Stimulated activated CD8-positive, alpha-beta memory T cell treated with anti-CD3 and anti-CD28 coated beads, Interleukin-2, amount 100 ng/mL, for 1 hour (primary cell): Measurements from ENCODE around the gene CBS.
"Not testable (repeated sequence)": the region's sequence is repeated elsewhere in the genome, so short reads cannot be mapped to it uniquely, and the experiment has no call there.

Experiments used
- DNase-seq, 2 donors: peaks; one replicate each; pipeline ENCODE4 v3.0.0-alpha.2; 2020; ENCODE audit warnings: low read depth in 2 of 2

The CBS gene

DNA sequence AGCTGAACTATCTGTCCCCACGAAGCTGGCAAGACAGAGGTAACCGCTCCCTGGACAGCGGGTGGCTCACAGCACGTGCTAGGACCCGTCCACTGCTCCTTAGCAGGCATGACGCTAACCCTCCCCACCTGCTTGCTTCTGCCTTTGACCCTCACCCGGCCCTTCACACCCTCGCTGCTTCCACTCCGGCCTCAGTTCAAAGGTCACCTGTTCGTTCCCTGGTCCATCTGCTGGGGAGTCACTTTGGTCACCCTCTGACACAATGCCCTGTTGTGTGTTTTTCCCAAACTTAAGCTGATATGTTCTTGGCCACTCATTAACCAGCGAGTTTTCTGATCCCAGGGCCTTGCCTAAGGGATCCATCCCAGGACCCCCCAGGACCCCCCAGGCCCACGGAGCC, 7.6 kb downstream of the CBS start:
- DNase-seq: not testable (repeated sequence)

DNA sequence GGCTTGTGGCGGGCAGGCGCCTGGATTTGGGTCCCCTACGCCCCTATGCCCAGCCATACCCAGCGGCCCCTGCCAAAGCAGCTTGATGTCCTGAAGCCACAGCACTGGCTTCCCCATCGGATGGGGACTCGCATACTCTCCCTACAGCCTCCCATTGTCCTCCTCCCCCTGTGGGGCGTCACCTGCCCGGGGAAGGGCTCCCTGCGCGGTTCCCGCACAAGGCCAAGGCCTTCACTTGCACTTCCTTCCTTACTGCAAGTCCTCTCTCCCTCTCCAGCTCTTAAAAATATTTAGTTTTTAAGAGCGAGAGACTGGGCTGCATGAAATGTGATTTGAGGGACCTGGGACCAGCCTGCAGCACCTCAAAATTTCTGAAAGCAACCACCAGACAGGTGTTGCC, 8.9 kb downstream of the CBS start:
- not testable (repeated sequence) for DNase-seq

DNA sequence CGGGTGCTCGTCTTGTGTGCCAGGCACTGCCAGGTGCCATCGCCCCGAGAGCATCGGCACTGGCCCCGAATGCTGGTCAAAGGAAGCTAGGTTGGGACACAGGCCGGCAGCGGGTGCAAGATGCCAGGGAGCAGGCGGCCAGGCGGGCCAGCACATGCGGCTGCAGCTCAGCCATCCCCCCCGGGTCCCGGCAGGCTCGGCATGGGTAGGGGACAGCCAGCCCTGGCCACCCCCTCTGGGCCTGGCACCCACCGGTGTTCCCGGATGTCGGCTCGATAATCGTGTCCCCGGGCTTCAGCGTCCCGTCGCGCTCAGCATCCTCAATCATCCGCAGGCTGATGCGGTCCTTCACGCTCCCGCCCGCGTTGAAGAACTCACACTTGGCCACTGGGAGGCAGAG, 9.6 kb downstream of the CBS start:
- not testable (repeated sequence) for DNase-seq

DNA sequence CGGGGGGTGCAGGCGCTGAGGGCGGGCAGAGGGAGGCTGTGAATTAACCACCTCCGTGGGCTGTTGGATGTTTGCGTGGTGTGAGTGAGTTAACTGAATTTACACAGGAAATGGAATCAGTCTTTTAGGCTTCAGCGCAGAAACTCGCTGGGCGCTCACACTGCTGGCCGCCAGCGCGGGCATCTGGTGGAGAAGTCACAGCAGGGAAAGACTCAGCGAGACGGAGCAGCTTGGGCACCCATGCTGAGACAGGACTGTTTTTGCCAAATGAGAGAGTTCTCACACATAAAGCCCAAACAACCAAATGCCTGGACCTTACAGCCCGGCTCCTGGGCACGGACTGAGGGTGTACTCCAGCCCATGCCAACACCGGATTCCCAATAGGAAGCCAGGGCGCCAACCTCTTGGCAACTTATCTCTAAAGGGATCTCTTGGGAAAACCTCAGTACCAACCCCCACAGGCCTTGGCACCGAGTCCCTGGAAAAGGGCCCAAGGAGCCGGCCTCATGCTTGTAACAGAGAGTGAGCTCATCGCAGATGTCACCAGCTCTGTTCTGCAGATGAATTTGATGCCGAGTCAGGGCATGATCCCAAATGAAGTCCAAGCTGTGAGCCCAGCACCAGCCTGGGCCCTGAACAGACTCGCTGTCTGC, 11.2 kb downstream of the CBS start:
- DNase-seq: not testable (repeated sequence)

DNA sequence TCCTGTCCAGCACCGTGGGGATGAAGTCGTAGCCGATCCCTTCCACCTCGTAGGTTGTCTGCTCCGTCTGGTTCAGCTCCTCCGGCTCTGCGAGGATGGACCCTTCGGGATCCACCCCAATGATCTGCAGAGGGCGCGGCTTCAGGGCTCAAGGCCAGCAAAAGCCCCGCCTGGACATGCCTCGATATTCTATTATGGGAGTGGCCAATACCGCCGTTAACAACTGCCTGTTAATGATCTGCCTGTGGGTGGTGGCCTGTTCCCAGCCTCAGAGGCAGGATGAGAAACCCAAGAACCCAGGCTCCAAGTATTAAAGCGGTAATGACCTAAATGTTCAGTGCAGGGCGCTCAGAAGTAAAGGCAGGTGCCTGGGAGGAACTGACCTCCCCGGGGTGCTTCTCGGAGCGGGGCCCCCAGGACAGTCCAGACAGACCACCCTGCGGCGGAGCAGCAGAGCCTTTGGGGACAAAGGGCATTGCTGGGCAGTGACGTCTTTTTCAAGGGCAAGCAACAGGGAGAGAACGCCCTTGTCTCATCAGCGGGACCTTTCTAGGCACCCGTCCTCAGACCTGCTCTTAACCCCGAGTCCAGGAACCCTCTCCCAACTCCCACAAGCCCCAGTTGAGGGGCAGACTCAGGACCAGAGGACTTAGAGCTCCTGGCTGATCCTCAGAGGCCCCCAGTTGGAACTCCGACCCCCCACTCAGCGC, 12.5 kb downstream of the CBS start:
- not testable (repeated sequence) for DNase-seq

DNA sequence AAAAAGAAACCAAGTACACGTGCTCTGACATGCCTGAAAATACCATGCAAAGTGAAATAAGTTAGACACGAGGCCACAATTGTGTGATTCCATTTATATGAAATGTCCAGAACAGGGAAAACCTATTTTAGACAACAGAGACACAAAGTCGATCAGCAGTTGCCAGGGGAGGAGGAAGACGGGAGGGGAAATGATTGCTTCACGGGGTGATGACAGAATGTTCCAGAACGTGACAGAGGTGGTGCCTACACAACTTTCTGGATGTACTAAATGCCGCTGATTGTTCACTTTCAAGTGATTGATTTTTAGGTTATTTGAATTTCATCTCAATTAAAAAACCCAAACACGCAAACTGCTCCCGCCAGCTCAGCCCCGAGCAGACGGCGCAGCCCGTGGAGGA, 22.5 kb downstream of the CBS start:
- DNase-seq: not testable (repeated sequence)

DNA sequence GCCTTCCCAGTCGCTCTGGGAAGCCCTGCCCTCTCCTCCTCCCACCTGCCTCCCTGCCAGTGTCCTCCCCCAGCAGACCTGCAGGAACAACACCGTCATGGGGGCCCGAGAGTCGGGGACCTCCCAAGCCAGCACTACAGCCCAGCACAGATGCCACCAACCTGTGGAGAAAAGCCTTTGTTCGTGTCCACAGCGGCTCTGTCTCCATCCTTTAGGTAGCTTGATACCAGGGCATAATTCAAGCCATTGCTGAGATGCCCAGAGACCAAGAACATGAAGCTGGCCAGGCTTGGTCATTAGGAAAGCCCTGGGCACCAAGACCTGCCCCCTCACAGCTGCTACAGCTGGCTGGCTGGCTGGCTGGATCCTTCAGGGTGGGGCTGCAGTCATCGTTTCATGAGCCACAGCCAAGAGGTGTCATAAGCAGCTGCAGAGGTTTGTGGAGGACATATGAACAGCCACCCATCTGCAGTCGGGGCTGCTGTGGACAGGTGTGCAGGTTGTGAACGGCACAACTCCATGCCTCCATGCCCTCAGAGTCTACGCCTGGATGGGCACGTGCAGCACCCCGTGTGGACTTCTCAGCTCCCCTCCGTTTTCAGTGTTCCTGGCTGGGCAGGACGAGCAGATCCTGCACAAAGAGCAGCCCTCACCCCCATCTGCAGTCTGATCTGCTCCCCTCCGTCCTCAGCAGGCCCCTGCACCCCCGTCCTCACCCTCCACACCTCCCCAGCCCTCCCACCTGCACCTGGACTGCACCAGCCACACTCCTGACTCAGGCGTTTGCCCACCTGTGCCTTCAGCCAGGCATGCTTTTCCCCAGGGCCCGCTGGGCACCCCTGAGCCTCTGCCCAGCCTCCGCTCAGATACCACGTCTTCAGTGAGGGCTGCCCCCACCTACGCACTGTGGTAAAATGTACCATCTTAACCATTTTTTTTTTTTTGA, 29.5 kb downstream of the CBS start:
- not testable (repeated sequence) for DNase-seq

DNA sequence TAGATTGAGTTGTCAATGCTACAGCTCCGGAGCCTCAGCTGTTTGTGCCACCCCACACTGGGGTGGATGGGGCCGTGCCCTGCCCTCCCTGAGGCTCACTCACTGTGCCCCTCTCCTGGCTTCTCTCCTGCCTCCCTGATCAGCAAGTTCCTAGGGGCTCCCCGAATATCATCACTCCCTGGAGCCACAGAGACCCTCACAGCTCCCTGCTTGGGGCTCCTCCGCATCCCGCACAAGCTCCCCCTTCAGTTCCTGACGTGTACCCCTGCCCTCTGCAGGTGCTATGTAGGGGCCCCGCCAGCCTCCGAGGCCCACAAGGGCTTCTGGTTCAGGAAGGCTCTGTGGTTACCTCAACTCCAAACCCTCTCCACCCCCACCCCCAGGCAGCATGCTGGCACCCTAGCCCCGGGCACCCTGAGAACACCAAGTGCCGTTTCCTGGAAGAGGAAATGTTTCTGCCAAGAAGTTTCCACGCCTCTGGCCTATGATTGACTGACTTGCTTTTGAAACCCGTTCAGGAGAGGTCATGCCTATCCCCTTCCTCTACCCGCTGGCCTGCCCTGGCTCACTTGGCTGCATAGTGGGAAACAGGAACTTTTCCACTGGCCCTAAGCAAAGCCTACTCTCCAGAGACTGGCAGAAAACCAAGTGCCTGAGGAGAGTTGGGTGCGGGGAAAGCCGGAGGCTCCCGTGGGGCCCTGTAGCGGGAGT, 30.3 kb downstream of the CBS start:
- DNase-seq: not testable (repeated sequence)

DNA sequence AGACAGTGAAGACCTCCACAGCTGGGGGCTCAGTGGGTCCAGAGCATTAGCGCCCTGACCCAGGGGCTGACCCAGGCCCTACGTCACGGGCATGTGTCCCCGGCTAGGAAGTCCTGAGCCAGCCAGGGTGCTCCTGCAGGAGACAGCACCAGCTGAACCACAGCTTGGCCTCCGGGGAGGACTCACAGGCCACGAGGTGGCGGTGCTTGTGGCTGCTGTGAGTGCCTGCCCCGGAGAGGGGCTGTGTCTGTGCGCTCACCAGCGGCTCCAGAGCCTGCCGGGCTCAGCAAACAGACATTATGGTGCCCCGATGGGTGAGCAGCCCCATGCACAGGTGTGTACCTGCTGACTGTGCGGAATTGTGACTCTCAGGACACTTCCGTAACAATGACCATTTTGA, 31.1 kb downstream of the CBS start:
- DNase-seq: not testable (repeated sequence)

DNA sequence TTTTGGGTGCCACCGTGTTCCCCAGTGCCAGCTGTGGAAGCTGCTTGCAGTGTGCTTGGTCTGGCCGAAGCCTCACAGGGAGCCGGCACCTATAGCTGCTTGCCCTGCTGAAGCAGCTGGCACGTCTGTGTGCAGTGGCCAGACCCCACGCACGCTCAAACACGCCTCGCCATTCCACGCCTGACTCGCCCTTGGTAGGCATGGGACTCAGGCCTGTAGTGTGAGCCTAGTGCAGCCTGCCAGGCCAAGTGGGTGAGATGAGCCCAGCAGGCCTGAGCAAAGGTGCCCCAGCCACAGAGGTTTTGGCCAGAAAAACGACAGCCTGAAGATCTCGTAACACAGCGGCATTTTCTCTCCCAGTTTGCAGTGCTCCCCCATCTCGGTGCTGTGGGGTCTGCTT, 32.3 kb downstream of the CBS start:
- DNase-seq: not testable (repeated sequence)

DNA sequence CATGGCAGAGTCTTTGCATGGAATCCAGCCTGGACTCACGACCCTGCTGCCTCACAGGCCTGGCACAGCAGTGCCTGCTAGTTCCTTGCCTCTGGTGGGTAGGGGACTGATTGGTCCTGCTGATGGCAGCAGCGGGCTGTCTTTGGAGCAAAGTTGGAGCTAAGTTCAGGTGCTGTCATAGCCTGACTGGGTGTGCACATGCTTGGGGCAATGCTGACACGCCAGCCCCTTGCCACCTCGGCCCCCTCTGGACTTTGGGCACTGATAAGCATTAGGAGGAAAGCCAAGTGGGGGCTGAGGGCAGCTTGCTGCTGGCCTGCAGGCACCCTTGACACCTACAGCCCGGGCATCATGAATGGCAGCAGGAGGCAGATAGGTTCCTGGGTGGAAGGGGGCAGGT, 33.5 kb downstream of the CBS start:
- not testable (repeated sequence) for DNase-seq

DNA sequence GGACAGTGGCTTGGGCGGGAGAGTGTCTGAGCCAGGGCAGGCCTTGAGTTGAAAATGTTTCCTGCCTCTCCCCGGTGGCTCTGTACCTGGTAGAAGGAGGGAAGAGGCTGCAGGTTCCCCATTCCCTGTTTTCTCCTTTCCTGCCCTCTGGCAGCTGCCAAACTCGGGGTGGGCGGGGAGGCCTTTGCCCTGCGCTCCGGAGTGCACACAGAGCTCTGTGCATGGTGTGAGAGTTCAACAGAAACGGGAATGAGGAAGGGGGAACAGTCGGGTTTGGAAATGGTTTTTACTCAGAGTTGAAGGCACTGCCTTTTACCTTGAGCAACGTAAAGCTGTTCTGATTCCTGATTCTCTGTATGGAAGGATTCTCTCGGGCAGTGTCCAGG, 37.0 kb downstream of the CBS start:
- not testable (repeated sequence) for DNase-seq

DNA sequence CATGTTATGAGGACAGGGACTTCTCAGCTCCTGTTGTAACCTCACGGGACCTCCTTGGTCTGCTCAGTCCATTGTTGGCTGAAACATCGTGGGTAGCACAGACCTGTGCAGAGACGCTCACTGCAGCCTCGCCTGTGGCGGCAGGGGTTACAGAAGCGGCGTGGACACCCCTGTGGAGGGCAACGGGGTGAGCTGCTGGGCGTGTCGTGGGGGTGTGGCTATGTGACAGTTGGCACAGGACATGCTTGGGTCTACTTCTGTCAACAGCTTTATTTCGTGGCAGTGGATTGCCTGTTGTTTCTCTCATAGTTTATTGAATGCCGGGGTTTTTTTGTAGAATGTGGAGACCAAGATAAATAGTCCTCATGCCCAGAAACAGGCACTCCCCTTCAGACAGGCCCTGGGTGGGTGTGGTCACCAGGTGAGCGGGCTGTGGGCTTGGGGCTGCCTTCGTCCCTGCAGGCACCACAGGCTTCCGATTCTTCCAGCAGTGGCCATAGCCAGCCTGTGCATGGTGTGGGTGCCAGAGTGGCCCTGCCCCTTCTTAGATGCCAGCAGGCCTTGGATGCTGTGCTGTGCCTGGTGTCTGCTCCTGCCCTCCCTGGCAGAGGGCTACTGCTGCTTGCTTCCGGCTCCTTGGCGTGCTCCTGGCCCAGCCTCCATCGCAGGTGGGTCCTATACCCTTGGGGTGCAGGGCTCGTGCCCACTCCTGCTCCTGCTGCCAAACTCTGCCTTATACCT, 37.5 kb downstream of the CBS start:
- DNase-seq: not testable (repeated sequence)

DNA sequence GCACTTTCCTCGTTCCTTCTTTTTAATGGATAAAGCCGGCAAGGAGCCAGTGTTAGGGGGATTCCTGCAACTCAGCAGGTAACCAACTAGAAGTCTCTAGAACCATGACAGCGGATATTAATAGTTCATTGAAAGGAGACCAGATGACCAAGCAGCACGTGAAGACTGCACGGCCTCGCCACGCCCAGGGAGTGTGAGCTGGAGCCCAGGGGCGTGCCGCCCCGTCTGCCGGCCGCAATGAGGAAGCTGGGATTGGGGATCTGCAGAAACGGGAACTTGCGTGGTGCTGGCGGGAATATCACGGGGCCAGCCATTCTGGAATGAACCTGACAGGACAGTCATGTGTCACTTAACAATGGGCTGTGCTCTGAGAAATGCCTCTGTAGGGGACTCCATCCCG, 38.7 kb downstream of the CBS start:
- DNase-seq: not testable (repeated sequence)

DNA sequence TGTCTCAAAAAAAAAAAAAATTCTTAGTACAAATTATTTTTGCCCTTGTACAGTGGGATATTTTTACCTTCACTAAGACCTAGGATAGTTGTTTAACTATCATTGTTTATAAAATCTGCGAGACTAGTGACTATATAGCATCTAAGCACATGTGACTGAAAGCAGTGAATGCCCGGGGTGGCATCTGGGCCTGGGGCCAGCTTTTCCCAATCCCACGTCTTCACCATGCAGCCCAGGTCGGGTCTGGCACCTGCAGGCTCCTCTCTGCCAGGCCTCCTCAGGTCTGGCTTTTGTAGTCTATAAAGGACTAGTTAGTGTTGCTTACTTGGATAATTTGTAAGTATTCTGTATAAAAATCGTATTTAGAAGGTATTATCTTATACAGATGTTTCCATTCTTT, 40.8 kb downstream of the CBS start:
- no peak for DNase-seq

DNA sequence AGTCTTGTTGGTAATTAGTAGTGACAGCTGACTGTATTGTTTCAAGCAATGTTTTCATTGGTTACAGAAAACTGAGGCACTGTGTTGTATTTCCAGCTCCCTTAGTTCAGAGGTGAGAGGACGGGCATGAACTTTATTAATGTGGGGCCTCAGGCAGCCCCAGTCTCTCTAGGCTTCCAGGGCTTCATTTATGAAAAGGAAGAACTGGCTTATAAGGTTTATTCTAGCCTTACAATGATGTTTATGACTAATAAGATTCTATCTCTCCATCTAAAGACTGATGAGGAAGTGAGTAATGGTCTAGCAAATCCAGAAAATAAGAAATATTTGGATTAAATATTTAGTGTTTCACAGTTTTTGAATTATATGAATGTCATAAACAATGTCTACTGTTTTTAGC, 41.5 kb downstream of the CBS start:
- DNase-seq: no peak

DNA sequence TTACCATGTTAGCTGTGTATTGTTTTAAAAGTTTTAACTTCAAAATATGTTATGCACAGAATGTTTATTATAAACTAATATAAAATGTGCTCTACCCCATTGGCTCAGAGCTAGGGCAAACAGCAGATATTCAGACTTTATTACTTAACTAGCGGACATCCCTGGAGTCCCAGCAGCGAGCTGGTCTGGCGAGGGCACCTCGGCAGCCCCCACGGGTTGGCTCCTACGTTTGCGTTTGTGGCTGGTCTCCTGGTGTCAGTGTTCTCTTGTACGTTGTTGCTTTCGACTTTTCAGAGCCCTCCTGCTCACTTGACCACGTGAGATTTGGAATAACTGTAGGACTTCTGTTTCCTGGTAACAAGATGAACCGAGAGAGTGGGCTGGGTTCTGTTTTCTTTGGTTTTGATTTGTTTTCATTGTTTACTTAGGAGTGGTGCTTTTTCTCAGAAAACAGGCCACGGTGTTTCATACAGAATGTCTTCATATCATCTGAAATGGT, 44.5 kb downstream of the CBS start:
- DNase-seq: no peak

DNA sequence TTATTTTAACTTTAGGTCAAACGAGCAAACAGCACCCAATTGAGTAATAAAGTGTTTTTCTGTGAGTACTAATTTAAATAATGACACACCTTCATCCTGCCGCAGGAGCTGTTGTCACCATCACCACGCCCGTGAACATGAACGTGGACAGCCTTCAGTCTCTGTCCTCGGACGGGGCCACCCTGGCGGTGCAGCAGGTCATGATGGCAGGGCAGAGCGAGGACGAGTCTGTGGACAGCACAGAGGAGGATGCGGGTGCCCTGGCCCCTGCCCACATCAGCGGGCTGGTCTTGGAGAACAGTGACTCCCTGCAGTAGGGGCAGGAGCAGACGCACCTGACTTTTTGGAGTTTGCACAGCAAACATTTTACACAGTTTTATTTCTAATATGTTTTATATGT, 45.9 kb downstream of the CBS start:
- no peak for DNase-seq

DNA sequence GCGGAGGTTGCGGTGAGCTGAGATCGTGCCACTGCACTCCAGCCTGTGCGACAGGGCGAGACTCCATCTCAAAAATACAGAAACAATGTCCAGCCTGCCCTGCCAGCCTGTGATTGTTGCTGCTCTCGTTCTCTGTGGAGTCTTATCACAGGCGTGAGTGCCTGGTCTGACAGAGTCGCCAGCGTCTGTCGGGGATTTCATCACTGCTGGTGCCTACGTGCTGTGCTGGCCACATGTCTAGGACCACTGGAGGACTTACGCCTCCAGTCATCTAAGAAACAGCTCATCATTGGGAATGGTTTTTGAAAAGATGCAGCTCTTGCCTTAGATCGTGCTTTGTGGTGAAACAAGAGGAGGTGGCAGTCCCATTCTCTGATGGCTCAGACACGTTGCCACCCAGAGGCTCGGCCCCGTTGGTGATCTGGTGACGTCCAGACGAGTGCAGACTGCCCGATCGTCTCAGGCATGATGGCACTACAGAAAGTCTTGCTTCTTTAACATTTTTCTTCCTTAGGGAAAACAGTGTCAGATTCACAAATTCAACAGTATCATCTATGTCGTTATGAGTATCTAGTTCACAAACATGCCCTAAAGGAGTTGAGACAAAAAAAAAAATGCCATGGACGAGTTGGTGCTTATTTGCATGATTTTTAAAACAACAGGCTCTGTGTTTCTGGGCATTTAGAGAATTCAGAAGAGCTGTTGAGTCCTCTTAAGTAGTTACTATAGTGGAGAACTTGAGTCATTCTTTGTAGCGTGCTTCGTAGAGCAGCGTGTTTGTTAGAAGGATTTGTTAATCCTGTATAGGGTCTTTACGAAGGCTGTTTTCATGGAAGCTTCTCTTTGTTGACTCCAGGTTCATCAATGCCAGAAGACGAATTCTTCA, 47.5 kb downstream of the CBS start:
- DNase-seq: no peak

DNA sequence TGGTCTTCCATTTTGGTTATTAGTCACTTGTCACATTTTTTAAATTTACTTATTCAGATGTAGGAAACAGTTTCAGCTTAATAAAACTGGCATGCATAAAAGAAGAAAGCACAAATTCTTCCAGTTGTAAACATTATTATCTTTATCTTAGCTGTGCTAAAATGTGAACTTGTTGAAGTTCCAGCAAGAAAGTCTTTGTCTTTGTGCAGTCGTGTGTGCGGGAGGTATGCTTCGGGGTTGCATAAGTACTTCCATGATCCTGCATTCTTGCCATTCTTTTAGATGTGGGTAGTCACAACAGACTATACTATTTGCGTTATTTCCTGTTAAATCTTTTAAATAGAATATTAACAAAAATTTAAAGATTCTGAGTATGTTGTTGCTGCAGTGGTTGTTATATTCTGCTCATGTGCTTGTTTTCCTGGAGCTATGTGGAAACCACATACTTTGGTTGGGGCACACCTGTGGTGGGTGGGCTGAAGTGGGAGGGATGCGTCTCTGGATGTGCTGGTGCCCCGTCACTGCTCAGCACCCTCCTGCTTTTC, 49.9 kb downstream of the CBS start:
- DNase-seq: no peak
